ENCODE measurements around the gene PRKCA.

The PRKCA gene

DNA sequence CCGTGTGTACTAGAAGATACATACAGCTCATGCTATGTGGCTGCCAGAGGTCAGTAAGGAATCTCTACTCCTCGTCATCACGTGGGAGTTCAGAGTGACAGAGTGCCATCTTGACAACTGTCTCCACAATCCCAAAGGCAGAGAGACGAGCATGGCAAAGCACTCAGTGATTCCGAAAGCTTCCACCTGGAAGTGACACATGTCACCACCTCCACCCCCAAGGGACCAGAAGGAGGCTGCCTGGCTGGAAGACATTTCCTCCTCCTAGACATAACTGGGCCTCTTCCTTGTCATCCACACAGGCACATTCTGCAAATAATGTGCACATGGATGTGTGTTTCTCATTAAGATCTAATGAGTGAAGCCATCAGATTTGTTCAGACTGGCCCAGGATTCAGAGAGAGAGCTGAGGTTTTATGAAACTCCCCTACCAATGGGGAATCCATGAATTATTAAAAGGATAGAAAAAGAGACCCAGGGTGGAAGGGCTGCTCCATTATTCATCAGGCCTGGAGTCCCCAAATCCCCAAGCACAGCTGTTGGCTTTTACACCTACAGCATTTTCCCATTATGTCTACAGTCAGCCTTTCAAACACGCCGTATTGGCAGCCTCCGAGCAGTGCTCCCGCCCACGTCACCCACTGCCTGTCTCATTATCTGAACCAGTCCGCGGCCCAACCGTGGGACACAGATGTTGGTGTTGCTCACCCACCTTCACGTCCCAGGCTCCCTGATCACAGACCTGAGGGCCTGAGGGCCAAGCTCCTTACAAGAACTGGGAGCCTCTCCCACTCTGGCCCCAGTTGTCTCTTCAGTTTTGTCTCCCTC lies 529.2 kb downstream of the PRKCA start:
- no peak for DNase-seq

DNA sequence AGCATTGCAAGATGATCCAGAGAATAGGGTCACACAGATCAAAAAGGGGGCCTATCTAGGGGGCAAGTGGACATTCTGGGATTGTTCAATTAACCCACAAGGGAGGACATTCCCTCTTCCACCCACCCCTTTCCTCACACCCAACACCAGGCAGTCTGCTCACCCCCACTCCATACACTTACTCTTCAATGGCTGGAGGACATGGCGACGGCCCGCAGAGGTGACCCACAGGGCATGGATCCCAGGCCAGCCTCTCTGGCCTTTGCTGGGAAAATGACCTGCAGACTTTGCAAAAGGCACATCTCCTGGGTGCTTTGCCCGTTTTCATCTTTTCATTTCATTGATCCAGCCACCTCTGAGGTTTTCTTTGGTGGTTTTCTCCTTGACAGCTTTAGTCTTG lies 530.8 kb downstream of the PRKCA start:
- DNase-seq: no peak

GRCh38 chr17:66834426-66834918 lies 532.1 kb downstream of the PRKCA start:
- no peak for DNase-seq

DNA sequence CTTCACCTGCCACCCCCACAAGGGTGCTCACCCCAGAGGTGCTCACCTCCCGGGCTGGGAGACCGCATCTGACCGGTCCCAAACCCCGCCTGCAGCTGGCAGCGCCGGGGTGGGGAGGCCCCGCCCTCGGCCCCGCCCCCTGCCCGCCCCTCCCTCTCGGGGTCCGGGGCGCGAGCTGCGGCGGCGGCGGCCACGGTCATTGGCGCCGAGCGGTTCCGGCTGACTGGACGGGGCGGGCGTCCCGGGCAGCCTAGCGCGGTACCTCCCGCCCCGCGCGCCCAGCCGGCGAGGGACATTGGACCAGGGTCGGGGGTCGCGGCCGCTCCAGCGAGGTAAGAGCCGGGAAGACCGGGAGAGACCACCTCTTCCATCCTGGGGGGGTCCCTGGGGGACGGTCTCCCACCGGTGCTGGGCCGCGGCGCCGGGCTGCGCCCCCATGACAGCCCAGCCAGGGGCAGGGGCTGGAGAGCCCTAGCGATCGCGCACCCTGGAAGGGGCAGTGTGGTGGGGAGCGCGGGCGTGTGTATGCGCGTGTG lies 532.6 kb downstream of the PRKCA start, which contains the start of gene CACNG5:
CACNG5 (plus strand) TSS at position 199 of the 536 bp plus-strand sequence. CDS start 42,216 bp downstream, outside the sequence.
- no peak for DNase-seq

DNA sequence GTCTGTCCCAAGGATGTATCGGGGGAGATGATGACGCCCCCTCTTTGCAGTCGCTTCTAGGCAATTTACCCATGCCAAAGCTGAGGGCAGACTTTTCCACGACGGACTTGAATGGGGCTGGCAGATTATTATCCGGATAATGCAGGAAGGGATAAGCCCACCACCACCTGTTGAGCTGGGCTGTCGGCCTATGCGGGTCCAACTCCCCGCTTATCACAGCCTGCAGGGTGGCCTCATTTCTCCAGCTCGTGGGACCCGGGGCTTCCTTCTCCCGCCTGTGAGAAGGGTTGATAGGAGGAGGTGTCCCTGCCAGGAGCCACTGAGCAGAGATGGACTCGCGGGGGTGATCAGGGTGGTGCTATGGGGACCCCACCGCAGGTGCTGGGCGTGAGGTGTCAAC lies 533.1 kb downstream of the PRKCA start:
- no peak for DNase-seq

- DNase-seq: no peak
These were observed 533.9 kb downstream of the PRKCA start for GRCh38 chr17:66836063-66837005.

GRCh38 chr17:66837226-66837625 lies 534.8 kb downstream of the PRKCA start:
- DNase-seq: no peak

DNA sequence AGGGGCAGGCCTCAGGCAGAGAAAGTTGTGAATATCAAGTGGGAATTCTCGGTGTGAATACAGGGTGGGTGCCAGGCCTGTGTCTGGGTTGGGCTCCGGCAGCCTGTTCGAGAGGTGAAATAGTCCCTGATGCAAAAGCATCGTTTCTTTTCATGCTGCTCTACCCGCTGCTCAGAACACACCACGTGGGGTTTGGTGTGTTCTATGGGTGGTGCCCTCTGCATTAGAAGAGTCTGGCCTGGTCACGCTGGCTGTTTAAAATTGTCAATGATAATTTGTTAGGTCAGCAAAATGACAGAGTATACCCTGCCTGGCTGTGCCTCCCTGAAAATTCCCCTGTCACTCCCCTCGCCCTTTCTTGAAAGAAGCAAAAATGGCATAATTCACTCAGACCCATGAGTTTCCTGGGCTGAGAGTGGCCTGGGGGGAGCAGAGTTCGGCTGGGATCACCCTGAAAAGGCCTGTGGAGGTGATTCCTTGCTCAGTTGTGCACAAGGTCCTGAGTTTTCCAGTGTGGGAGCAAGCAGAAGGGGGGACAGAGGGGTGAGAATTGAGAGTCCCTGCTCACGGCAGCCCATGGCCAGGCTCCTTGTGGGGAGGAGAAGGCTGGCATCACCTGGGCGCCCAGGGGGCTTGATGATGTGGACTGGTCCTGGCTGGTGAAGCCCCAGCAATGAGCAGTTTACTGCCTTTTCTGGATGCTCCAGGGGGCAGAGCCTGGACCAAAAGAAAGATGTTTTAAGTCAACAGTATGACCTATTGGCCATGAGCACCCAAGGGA lies 535.7 kb downstream of the PRKCA start:
- DNase-seq: no peak

DNA sequence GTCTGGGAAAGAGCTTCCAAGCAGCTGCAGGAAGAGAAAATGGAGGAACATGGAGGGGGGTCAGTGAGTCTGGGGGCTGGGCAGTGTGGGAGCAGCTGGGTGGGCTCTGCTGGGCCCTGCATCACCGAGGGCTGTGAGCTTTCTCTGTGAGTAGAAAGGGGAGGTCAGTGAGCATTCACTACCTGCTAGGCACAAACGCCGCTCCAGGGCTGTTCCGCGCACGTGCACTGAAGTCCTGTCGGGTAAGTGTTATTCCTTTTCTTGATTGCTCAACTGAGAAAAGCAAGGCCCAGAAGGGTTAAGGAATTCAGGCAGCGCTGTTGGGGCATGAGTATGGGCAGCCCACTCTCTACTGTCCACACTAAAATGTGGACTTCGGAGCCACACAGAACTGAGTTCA lies 537.2 kb downstream of the PRKCA start:
- DNase-seq: no peak

GRCh38 chr17:66840061-66840460 lies 537.6 kb downstream of the PRKCA start:
- DNase-seq: no peak

DNA sequence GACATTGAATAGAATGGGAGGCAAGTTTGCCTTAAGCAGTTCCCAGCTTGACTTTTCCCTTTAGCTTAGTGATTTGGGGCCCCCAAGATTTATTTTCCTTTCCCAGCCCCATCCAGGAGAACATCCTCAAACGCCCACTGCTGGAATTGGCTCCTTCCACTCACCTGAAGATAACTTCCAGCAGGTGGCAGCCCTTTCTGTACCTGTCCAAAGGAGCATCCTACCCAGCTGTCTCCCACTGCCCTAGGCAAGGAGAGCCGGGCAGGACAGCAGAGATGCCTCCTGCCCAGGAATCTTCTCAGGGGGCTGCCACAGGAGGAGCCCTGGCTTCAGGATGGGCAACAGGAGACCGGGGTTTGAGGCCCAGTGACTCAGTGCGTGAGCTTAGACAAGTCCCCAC lies 538.9 kb downstream of the PRKCA start:
- no peak for DNase-seq

- no peak for DNase-seq
These were observed 539.3 kb downstream of the PRKCA start for GRCh38 chr17:66841744-66842143.

GRCh38 chr17:66842505-66842904 lies 540.1 kb downstream of the PRKCA start:
- no peak for DNase-seq

GRCh38 chr17:66842959-66843358 lies 540.5 kb downstream of the PRKCA start:
- DNase-seq: no peak

- no peak for DNase-seq
These were observed 541.2 kb downstream of the PRKCA start for GRCh38 chr17:66843627-66844026.

GRCh38 chr17:66847704-66848103 lies 545.3 kb downstream of the PRKCA start:
- DNase-seq: no peak

GRCh38 chr17:66848496-66848895 lies 546.1 kb downstream of the PRKCA start:
- no peak for DNase-seq

DNA sequence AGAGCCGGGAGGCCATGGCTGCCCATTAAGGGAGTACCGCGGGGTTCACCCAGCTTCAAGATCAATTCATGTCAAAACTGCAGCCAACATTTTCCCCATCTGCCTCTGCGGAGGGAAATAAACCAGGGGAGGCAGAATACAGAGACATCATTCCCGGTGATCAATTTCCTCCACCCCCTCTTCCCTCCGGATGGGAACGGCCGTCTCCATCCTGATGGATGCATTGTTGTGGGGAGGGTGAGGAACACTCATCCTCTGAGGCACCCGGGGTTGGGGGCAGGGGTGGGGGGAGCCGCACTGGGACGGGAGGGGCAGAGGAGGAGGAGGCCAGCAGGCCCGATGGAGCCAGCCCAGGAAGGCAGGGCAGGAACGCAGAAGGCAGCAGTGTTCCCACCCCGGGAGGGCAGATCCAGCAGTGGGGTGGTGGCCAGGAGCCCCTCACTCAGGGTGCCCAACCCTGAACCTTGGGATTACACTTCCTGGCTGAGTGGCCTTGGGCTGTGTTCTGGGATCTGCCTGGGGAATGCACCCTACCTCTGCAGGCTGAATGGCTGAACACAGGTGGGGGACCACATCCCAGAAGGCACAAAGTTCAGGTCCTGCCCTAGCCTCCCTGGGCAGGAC lies 546.7 kb downstream of the PRKCA start:
- DNase-seq: no peak

GRCh38 chr17:66849851-66850580 lies 547.6 kb downstream of the PRKCA start:
- no peak for DNase-seq

- DNase-seq: no peak
These were observed 548.3 kb downstream of the PRKCA start for GRCh38 chr17:66850692-66851091.

GRCh38 chr17:66855204-66855603 lies 552.8 kb downstream of the PRKCA start:
- DNase-seq: no peak
